ENCODE data around the gene TMEM14C. TPM values are rescaled to one million over a fixed set of nuclear protein-coding genes. Genes with fewer than 3 reads are reported as not detected.
"Not testable (repeated sequence)": the region's sequence is repeated elsewhere in the genome, so short reads cannot be mapped to it uniquely, and the experiment has no call there.

TMEM14C gene
- total RNA-seq, 2 experiments from 2014 or later, result 84.9 to 87.6 TPM

DNA sequence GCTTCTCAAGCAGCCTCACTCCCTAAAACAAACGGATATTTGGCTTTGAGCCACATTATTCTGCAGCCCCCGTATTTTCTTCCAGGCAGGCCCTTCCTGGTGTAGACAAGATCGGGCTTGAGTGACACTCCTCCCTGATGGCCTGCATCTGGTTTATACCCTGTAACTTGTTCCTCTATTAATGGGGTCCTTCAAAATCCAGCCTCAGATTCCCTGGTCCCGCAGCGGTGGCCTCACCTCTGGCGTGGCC is 375 bp upstream of the TMEM14C start:
- no peak for DNase-seq
- POLR2A ChIA-PET, result interaction anchor here (0.6 to 2.9 kb wide), 6 partner anchors 23 to 371 kb away, joined by 3 to 16 read pairs (median 4); partner anchors contain the start of genes C6orf52, PAK1IP1, SMIM13 and TMEM14B
- Mint-ChIP-seq H3K36me3 (peaks cover 13% of the 10 kb centered on the region), H3K9me3 (peaks cover 10% of the 10 kb centered on the region), H3K27me3 (no peaks in the 10 kb centered on the region), H3K27ac (peak overlapping the region; percentile 82), H3K4me3 (peak overlapping the region; percentile 84), H3K4me1 (ENCODE audit: low read depth) (peaks cover 34% of the 10 kb centered on the region)
- intact Hi-C loops (cut with micrococcal nuclease), result loop anchor here (2.0 to 10.0 kb wide), 2 partner anchors 194 to 318 kb away; no protein-coding TSS in a partner anchor
- CTCF ChIA-PET, result no interaction called here

- peak overlapping the region; percentile 84 for H3K4me3 Mint-ChIP-seq
- DNase-seq, result peak; percentile 16
- POLR2A ChIA-PET, result no interaction called here
- peaks cover 9% of the 10 kb centered on the region for H3K9me3 Mint-ChIP-seq
- intact Hi-C loops (cut with micrococcal nuclease), result loop anchor here (1.0 to 10.0 kb wide), 7 partner anchors 24 to 814 kb away; partner anchors contain the start of genes C6orf52, MAK, PAK1IP1 and SMIM13
- no peaks in the 10 kb centered on the region for H3K27me3 Mint-ChIP-seq
- H3K4me1 Mint-ChIP-seq (ENCODE audit: low read depth), result peaks cover 34% of the 10 kb centered on the region
- H3K27ac Mint-ChIP-seq, result peak overlapping the region; percentile 82
- CTCF ChIA-PET, result interaction anchor here (2.4 kb wide), 1 partner anchor 245 kb away, joined by 6 read pairs; no protein-coding TSS in a partner anchor
- H3K36me3 Mint-ChIP-seq, result peaks cover 16% of the 10 kb centered on the region
Observed at GRCh38 chr6:10723567-10723881, 654 bp downstream of the TMEM14C start.

DNA sequence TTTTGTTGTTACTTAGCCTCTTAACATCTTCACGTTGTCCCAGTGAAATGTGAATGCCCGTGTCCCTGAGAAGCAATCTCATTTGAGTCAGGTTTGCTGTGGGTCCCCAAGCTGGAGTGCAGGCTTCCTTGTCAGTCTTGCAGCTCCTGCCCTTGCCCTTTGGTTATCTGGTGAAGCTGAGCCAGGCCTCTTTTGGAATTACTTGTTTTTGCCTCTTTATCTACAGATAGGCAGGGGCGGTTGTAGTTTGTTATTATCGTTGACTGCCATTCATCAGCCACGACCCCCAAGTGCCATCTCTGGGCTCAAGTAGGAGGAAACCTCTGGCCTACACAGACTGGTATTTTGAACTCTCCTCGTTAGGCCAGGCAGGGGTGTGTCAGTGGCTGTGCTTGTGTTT is 2.2 kb downstream of the TMEM14C start:
- H3K4me3 Mint-ChIP-seq, result no peak overlapping the region
- CTCF ChIA-PET, result interaction anchor here (2.4 kb wide), 1 partner anchor 246 kb away, joined by 6 read pairs; no protein-coding TSS in a partner anchor
- intact Hi-C loops (cut with micrococcal nuclease), result loop anchor here (10.0 kb wide), 1 partner anchor 320 kb away; no protein-coding TSS in a partner anchor

DNA sequence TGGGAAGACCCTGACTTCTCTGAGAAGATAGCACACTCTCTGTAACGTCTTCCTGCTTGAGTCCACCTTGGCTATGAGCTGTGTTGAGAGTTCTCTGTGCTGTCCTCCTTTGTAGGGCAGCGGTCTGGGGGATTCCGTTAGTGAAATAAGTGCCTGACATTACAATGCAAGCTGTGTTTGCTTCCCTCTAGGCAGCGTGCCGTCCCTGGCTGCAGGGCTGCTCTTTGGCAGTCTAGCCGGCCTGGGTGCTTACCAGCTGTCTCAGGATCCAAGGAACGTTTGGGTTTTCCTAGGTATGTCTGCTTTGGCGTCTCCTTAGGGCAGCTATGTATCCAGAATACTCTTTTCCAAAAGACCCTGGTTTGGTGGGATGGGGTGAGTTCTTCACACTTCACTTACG is 2.8 kb downstream of the TMEM14C start:
- no peak for DNase-seq
- H3K4me1 Mint-ChIP-seq (ENCODE audit: low read depth), result peaks cover 29% of the 10 kb centered on the region
- H3K9me3 Mint-ChIP-seq, result no peaks in the 10 kb centered on the region
- no peak overlapping the region for H3K4me3 Mint-ChIP-seq
- H3K27ac Mint-ChIP-seq, result no peak overlapping the region
- no peaks in the 10 kb centered on the region for H3K27me3 Mint-ChIP-seq
- ChIA-PET POLR2A (interaction anchor here (0.8 kb wide), 1 partner anchor 22 kb away, joined by 3 read pairs; the partner anchor contains the start of gene TMEM14B), CTCF (interaction anchor here (1.0 kb wide), 1 partner anchor 21 kb away, joined by 3 read pairs; no protein-coding TSS in a partner anchor)
- peaks cover 18% of the 10 kb centered on the region for H3K36me3 Mint-ChIP-seq
- intact Hi-C loops (cut with micrococcal nuclease), result loop anchor here (10.0 kb wide), 1 partner anchor 321 kb away; no protein-coding TSS in a partner anchor

More for the DNA sequence above, 2.2 kb downstream of the TMEM14C start:
- Mint-ChIP-seq H3K9me3 (no peaks in the 10 kb centered on the region), H3K36me3 (peaks cover 13% of the 10 kb centered on the region), H3K4me1 (ENCODE audit: low read depth) (peaks cover 29% of the 10 kb centered on the region), H3K27me3 (no peaks in the 10 kb centered on the region), H3K27ac (no peak overlapping the region)
- DNase-seq, result no peak
- POLR2A ChIA-PET, result interaction anchor here (1.0 kb wide), 1 partner anchor 23 kb away, joined by 4 read pairs; the partner anchor contains the start of gene TMEM14B

- Mint-ChIP-seq H3K4me1 (ENCODE audit: low read depth) (peaks cover 2% of the 10 kb centered on the region), H3K4me3 (no peak overlapping the region), H3K27me3 (no peaks in the 10 kb centered on the region), H3K9me3 (no peaks in the 10 kb centered on the region), H3K36me3 (peaks cover 23% of the 10 kb centered on the region), H3K27ac (no peak overlapping the region)
- intact Hi-C loops (cut with micrococcal nuclease), result no loop called here
- ChIA-PET CTCF (no interaction called here), POLR2A (interaction anchor here (1.3 kb wide), 1 partner anchor 17 kb away, joined by 5 read pairs; no protein-coding TSS in a partner anchor)
- no peak for DNase-seq
Observed at GRCh38 chr6:10730254-10730653, 7.4 kb downstream of the TMEM14C start.

GRCh38 chr6:10733151-10733715 is 10.4 kb downstream of the TMEM14C start:
- H3K4me1 Mint-ChIP-seq (ENCODE audit: low read depth), result no peaks in the 10 kb centered on the region
- no peak for DNase-seq
- H3K9me3 Mint-ChIP-seq, result no peaks in the 10 kb centered on the region
- no peak overlapping the region for H3K27ac Mint-ChIP-seq
- no peaks in the 10 kb centered on the region for H3K27me3 Mint-ChIP-seq
- ChIA-PET POLR2A (no interaction called here), CTCF (no interaction called here)
- H3K36me3 Mint-ChIP-seq, result peaks cover 16% of the 10 kb centered on the region
- no peak overlapping the region for H3K4me3 Mint-ChIP-seq
- intact Hi-C loops (cut with micrococcal nuclease), result no loop called here

GRCh38 chr6:10733863-10734262 is 11.0 kb downstream of the TMEM14C start:
- Mint-ChIP-seq H3K27ac (no peak overlapping the region), H3K27me3 (no peaks in the 10 kb centered on the region)
- intact Hi-C loops (cut with micrococcal nuclease), result no loop called here

DNA sequence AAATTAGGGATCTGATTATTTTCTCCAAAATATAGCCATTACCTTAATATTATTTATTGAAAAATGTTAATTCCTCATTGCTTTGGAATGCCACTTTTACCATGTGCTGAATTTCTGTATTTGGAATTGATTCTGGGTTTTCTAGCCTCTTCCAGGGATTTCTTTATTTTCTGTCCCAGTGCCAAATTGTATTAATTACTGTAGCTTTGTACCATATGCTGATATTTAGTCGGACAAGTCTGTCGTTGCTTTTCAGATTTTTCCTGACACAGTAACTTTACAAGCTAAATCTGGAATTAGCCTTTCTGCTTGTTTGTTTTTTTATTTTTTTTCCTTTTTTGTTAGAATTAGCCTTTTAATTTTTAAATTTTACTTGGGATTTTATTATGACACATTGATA is 13.9 kb downstream of the TMEM14C start:
- no peak overlapping the region for H3K4me3 Mint-ChIP-seq
- H3K27ac Mint-ChIP-seq, result no peak overlapping the region
- ChIA-PET POLR2A (no interaction called here), CTCF (no interaction called here)
- peaks cover 8% of the 10 kb centered on the region for H3K36me3 Mint-ChIP-seq
- no peaks in the 10 kb centered on the region for H3K27me3 Mint-ChIP-seq
- no peak for DNase-seq
- no peaks in the 10 kb centered on the region for H3K9me3 Mint-ChIP-seq
- no peaks in the 10 kb centered on the region for H3K4me1 Mint-ChIP-seq (ENCODE audit: low read depth)
- intact Hi-C loops (cut with micrococcal nuclease), result no loop called here

More at GRCh38 chr6:10733863-10734262, 11.0 kb downstream of the TMEM14C start:
- CTCF ChIA-PET, result no interaction called here
- POLR2A ChIA-PET, result no interaction called here
- DNase-seq, result no peak
- no peaks in the 10 kb centered on the region for H3K9me3 Mint-ChIP-seq
- H3K4me3 Mint-ChIP-seq, result no peak overlapping the region
- H3K4me1 Mint-ChIP-seq (ENCODE audit: low read depth), result no peaks in the 10 kb centered on the region
- H3K36me3 Mint-ChIP-seq, result peaks cover 14% of the 10 kb centered on the region

GRCh38 chr6:10740061-10740460 is 17.2 kb downstream of the TMEM14C start:
- ChIA-PET POLR2A (no interaction called here), CTCF (no interaction called here)
- no peak overlapping the region for H3K4me3 Mint-ChIP-seq
- no peak overlapping the region for H3K27ac Mint-ChIP-seq
- no peaks in the 10 kb centered on the region for H3K36me3 Mint-ChIP-seq
- no peak for DNase-seq
- intact Hi-C loops (cut with micrococcal nuclease), result no loop called here
- H3K9me3 Mint-ChIP-seq, result no peaks in the 10 kb centered on the region
- H3K4me1 Mint-ChIP-seq (ENCODE audit: low read depth), result no peaks in the 10 kb centered on the region
- H3K27me3 Mint-ChIP-seq, result no peaks in the 10 kb centered on the region

GRCh38 chr6:10741643-10742042 is 18.8 kb downstream of the TMEM14C start:
- POLR2A ChIA-PET; H3K36me3 Mint-ChIP-seq; H3K27ac Mint-ChIP-seq; H3K4me3 Mint-ChIP-seq; H3K27me3 Mint-ChIP-seq; intact Hi-C loops (cut with micrococcal nuclease); H3K9me3 Mint-ChIP-seq; DNase-seq; CTCF ChIA-PET: not testable (repeated sequence)
- H3K4me1 Mint-ChIP-seq (ENCODE audit: low read depth), result peaks cover 11% of the 10 kb centered on the region

DNA sequence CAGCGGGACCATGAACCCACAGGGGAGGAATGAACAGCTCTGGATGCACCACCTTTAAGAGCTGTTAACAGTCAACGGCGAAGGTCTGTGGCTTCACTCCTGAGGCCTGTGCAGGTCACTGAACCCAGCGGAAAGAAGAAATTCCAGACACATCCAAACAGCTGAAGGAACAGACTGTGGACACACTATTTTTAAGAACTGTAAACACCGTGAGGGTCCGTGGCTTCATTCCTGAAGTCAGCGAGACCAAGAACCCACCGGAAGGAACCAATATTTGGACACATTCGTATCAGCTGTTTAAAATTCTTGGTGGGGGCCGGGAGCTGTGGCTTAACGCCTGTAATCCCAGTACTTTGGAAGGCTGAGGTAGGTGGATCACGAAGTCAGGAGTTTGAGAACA is 19.4 kb downstream of the TMEM14C start:
- no peaks in the 10 kb centered on the region for H3K9me3 Mint-ChIP-seq
- no peak overlapping the region for H3K4me3 Mint-ChIP-seq
- ChIA-PET CTCF (no interaction called here), POLR2A (no interaction called here)
- intact Hi-C loops (cut with micrococcal nuclease), result no loop called here
- no peak overlapping the region for H3K27ac Mint-ChIP-seq
- DNase-seq, result no peak
- peaks cover 7% of the 10 kb centered on the region for H3K36me3 Mint-ChIP-seq
- H3K27me3 Mint-ChIP-seq, result no peaks in the 10 kb centered on the region
- H3K4me1 Mint-ChIP-seq (ENCODE audit: low read depth), result peaks cover 15% of the 10 kb centered on the region

GRCh38 chr6:10743515-10743914 is 20.6 kb downstream of the TMEM14C start:
- Mint-ChIP-seq H3K9me3 (no peaks in the 10 kb centered on the region), H3K4me3 (no peak overlapping the region), H3K27me3 (no peaks in the 10 kb centered on the region), H3K27ac (no peak overlapping the region), H3K36me3 (peaks cover 12% of the 10 kb centered on the region), H3K4me1 (ENCODE audit: low read depth) (peaks cover 17% of the 10 kb centered on the region)
- no peak for DNase-seq
- intact Hi-C loops (cut with micrococcal nuclease), result no loop called here
- ChIA-PET POLR2A (no interaction called here), CTCF (no interaction called here)

GRCh38 chr6:10745116-10745515 is 22.2 kb downstream of the TMEM14C start:
- POLR2A ChIA-PET, result no interaction called here
- H3K9me3 Mint-ChIP-seq, result no peaks in the 10 kb centered on the region
- DNase-seq, result no peak
- intact Hi-C loops (cut with micrococcal nuclease), result loop anchor here (5.0 kb wide), 1 partner anchor 347 kb away; the partner anchor contains the start of gene SMIM13
- H3K4me3 Mint-ChIP-seq, result no peak overlapping the region
- CTCF ChIA-PET, result no interaction called here
- peaks cover 31% of the 10 kb centered on the region for H3K4me1 Mint-ChIP-seq (ENCODE audit: low read depth)
- no peak overlapping the region for H3K27ac Mint-ChIP-seq
- peaks cover 15% of the 10 kb centered on the region for H3K36me3 Mint-ChIP-seq
- H3K27me3 Mint-ChIP-seq, result no peaks in the 10 kb centered on the region

Measured in activated CD4-positive, alpha-beta memory T cell treated with anti-CD3 and anti-CD28 coated beads for 36 hours (primary cell).